H1 (cell line): ENCODE results near the gene ST3GAL2. TPM values are rescaled to one million over a fixed set of nuclear protein-coding genes. Genes with fewer than 3 reads are reported as not detected.

ENCODE experiments used
- CTCF ChIA-PET: fragments of 300-600 bp; sonication (Branson Sonifier 250); formaldehyde crosslinking; loops from one replicate; lab custom pipeline; 2021; ENCODE audit not compliant: partially characterized antibody; lab: Charles Lee
- POLR2A ChIA-PET: fragments of 300-600 bp; sonication (Branson Sonifier 250); formaldehyde crosslinking; loops from one replicate; lab custom pipeline; 2021; ENCODE audit warnings: inconsistent platforms; ENCODE audit not compliant: partially characterized antibody; lab: Charles Lee
- DNase-seq, 2 experiments: peaks; one replicate each; pipeline versions ENCODE4 v3.0.0 to v3.0.0-alpha.2; 2010 to 2022; ENCODE audit warnings: low spot score in 2 of 2, low read depth in 1 of 2, mixed read lengths in 1 of 2
- FAIRE-seq: peaks from 2 replicates; lab custom pipeline; 2011; peaks lifted over from hg19 to GRCh38; lab: Jason Lieb, UNC
- H2AFZ ChIP-seq: 2 replicates; pipeline ENCODE4 v1.8.1; 2012; ENCODE audit warnings: low read length, inconsistent platforms
- H2AK5ac ChIP-seq: 2 replicates; pipeline ENCODE4 v1.6.1; 2013; ENCODE audit warnings: low read depth, low read length
- H2BK120ac ChIP-seq: replicated peaks from 2 replicates; pipeline ENCODE3; 2013; ENCODE audit warnings: low read depth, low read length, inconsistent platforms
- H2BK12ac ChIP-seq: 2 replicates; pipeline ENCODE4 v1.6.1; 2013; ENCODE audit warnings: low read depth, low read length
- H2BK15ac ChIP-seq: 2 replicates; pipeline ENCODE4 v1.6.1; 2013; ENCODE audit warnings: low read length
- H2BK20ac ChIP-seq: 2 replicates; pipeline ENCODE4 v1.6.1; 2013; ENCODE audit warnings: low read length
- H2BK5ac ChIP-seq: 2 replicates; pipeline ENCODE4 v1.6.1; 2013; ENCODE audit warnings: low read depth, low read length
- H3K14ac ChIP-seq: 2 replicates; pipeline ENCODE4 v1.6.1; 2013; ENCODE audit warnings: inconsistent platforms; ENCODE audit not compliant: insufficient read length
- H3K18ac ChIP-seq: 2 replicates; pipeline ENCODE4 v1.6.1; 2013; ENCODE audit warnings: low read length; ENCODE audit errors: extremely low read depth
- H3K23ac ChIP-seq: 2 replicates; pipeline ENCODE4 v1.6.1; 2013; ENCODE audit warnings: inconsistent platforms; ENCODE audit not compliant: insufficient read length
- H3K23me2 ChIP-seq: 2 replicates; pipeline ENCODE4 v1.6.1; 2013; ENCODE audit warnings: low read depth, low read length
- H3K27ac ChIP-seq: 2 replicates; pipeline ENCODE4 v1.6.1; 2011; ENCODE audit warnings: low read depth, low read length, inconsistent platforms
- H3K27me3 ChIP-seq, 4 experiments: replicated peaks in 1 of 4; 1 replicate in 1 of 4; 2 replicates in 3 of 4; pipeline versions ENCODE4 v1.6.1 to v1.8.1; 2011 to 2013; ENCODE audit warnings: low read length in 3 of 4, mild to moderate bottlenecking in 3 of 4, inconsistent platforms in 2 of 4, mixed read lengths in 2 of 4, moderate library complexity in 1 of 4; ENCODE audit not compliant: control insufficient read depth in 3 of 4, insufficient read depth in 3 of 4; ENCODE audit errors: extremely low read depth in 1 of 4
- H3K36me3 ChIP-seq, 4 experiments: 2 replicates each; pipeline versions ENCODE4 v1.6.1 to v1.8.1; 2011 to 2013; ENCODE audit warnings: mild to moderate bottlenecking in 4 of 4, low read length in 3 of 4, moderate library complexity in 2 of 4, control low read depth in 1 of 4, inconsistent platforms in 1 of 4; ENCODE audit not compliant: insufficient read depth in 4 of 4, control insufficient read depth in 2 of 4
- H3K4ac ChIP-seq: replicated peaks from 2 replicates; pipeline ENCODE3; 2013; ENCODE audit warnings: low read length, low read depth, mixed read lengths, inconsistent platforms; ENCODE audit not compliant: insufficient read length
- H3K4me1 ChIP-seq, 4 experiments: replicated peaks in 1 of 4; 1 replicate in 1 of 4; 2 replicates in 3 of 4; pipeline versions ENCODE4 v1.6.1 to v1.8.1; 2011 to 2013; ENCODE audit warnings: low read length in 3 of 4, inconsistent platforms in 2 of 4, mixed read lengths in 1 of 4; ENCODE audit not compliant: insufficient read depth in 4 of 4, control insufficient read depth in 3 of 4
- H3K4me2 ChIP-seq, 2 experiments: 2 replicates each; pipeline versions ENCODE4 v1.6.1 to v1.8.1; 2011 to 2013; ENCODE audit warnings: low read depth in 2 of 2, low read length in 2 of 2, control low read depth in 1 of 2, inconsistent platforms in 1 of 2, mild to moderate bottlenecking in 1 of 2; ENCODE audit not compliant: insufficient read depth in 1 of 2
- H3K4me3 ChIP-seq, 4 experiments: fragments of 200-600, 300-600 bp in 1 of 4; sonication (generic), shearing (Covaris generic), sonication (Bioruptor Twin) in 1 of 4; 2 replicates each; pipeline versions ENCODE4 v1.5.1 to v1.8.1; 2011 to 2016; ENCODE audit warnings: low read length in 4 of 4, low read depth in 3 of 4, control low read depth in 2 of 4, inconsistent platforms in 2 of 4, mild to moderate bottlenecking in 2 of 4, mixed read lengths in 1 of 4, moderate library complexity in 1 of 4; ENCODE audit not compliant: insufficient read depth in 2 of 4; ENCODE audit errors: extremely low read depth in 1 of 4
- H3K56ac ChIP-seq: replicated peaks from 2 replicates; pipeline ENCODE3; 2013; ENCODE audit warnings: low read depth, mild to moderate bottlenecking, mixed read lengths, low read length, inconsistent platforms; ENCODE audit not compliant: insufficient read length
- H3K79me1 ChIP-seq: 2 replicates; pipeline ENCODE4 v1.6.1; 2013; ENCODE audit warnings: low read depth, low read length, control low read depth
- H3K79me2 ChIP-seq, 2 experiments: 2 replicates each; pipeline versions ENCODE4 v1.6.1 to v1.8.1; 2012 to 2013; ENCODE audit warnings: low read length in 2 of 2, mild to moderate bottlenecking in 2 of 2, inconsistent platforms in 1 of 2; ENCODE audit not compliant: insufficient read depth in 2 of 2, control insufficient read depth in 1 of 2
- H3K9ac ChIP-seq, 4 experiments: replicated peaks in 1 of 4; 1 replicate in 1 of 4; 2 replicates in 3 of 4; pipeline versions ENCODE4 v1.6.1 to v1.8.1; 2011 to 2013; ENCODE audit warnings: low read depth in 3 of 4, low read length in 3 of 4, control low read depth in 2 of 4, mild to moderate bottlenecking in 2 of 4, moderate library complexity in 2 of 4, inconsistent platforms in 1 of 4; ENCODE audit errors: extremely low read depth in 1 of 4
- H3K9me3 ChIP-seq, 2 experiments: 2 replicates each; pipeline versions ENCODE4 v1.6.1 to v1.8.1; 2012 to 2013; ENCODE audit warnings: mild to moderate bottlenecking in 2 of 2, moderate library complexity in 2 of 2, control low read depth in 1 of 2, inconsistent platforms in 1 of 2, low read depth in 1 of 2, low read length in 1 of 2, mixed read lengths in 1 of 2; ENCODE audit not compliant: insufficient read depth in 2 of 2
- H4K20me1 ChIP-seq, 2 experiments: replicated peaks in 1 of 2; 2 replicates each; pipeline versions ENCODE3 to v1.8.1; 2011 to 2013; ENCODE audit warnings: inconsistent platforms in 2 of 2, low read length in 2 of 2, mild to moderate bottlenecking in 1 of 2; ENCODE audit not compliant: insufficient read depth in 2 of 2, control insufficient read depth in 1 of 2
- H4K5ac ChIP-seq: 2 replicates; pipeline ENCODE4 v1.6.1; 2013; ENCODE audit warnings: low read length, low read depth, mixed read lengths, inconsistent platforms; ENCODE audit not compliant: insufficient read length
- H4K8ac ChIP-seq: 2 replicates; pipeline ENCODE4 v1.8.0; 2013; ENCODE audit warnings: mild to moderate bottlenecking, moderate library complexity, low read length, inconsistent platforms; ENCODE audit not compliant: insufficient read depth; ENCODE audit errors: extremely low read depth
- H4K91ac ChIP-seq: replicated peaks from 2 replicates; pipeline ENCODE3; 2013; ENCODE audit warnings: low read length, mixed read lengths, inconsistent platforms; ENCODE audit not compliant: insufficient read length
- ATF3 ChIP-seq: IDR thresholded peaks from 2 replicates; pipeline ENCODE4 v1.6.1; 2011; ENCODE audit warnings: low read depth, mild to moderate bottlenecking, low read length; ENCODE audit not compliant: insufficient read depth
- FOSL1 ChIP-seq: IDR thresholded peaks from 2 replicates; pipeline ENCODE4 v1.6.1; 2011; ENCODE audit warnings: mild to moderate bottlenecking, low read depth, low read length, moderate library complexity; ENCODE audit not compliant: insufficient read depth
- HDAC2 ChIP-seq, 2 experiments: fragments of 300-600 bp in 1 of 2; sonication (generic) in 1 of 2; IDR thresholded peaks; 2 replicates each; pipeline ENCODE4 v1.6.1; 2011 to 2012; ENCODE audit warnings: low read depth in 2 of 2, low read length in 2 of 2, mild to moderate bottlenecking in 2 of 2, moderate library complexity in 2 of 2, borderline replicate concordance in 1 of 2, inconsistent platforms in 1 of 2
- HDAC6 ChIP-seq: IDR thresholded peaks from one replicate; pipeline ENCODE4 v1.7.1; 2012; ENCODE audit warnings: low read depth, mild to moderate bottlenecking, inconsistent platforms, low read length, moderate library complexity
- NANOG ChIP-seq: IDR thresholded peaks from 2 replicates; pipeline ENCODE4 v1.6.1; 2011; ENCODE audit warnings: low read length, low read depth, mild to moderate bottlenecking, inconsistent platforms; ENCODE audit not compliant: insufficient read depth, poor library complexity, severe bottlenecking
- NRF1 ChIP-seq: IDR thresholded peaks from 2 replicates; pipeline ENCODE4 v1.6.1; 2011; ENCODE audit warnings: mild to moderate bottlenecking, low read depth, low read length, improper control_type of control experiment
- SIX5 ChIP-seq: IDR thresholded peaks from 2 replicates; pipeline ENCODE4 v1.6.1; 2011; ENCODE audit warnings: mild to moderate bottlenecking, low read depth, low read length
- SP4 ChIP-seq: IDR thresholded peaks from 2 replicates; pipeline ENCODE4 v1.6.1; 2012; ENCODE audit warnings: low read length, inconsistent platforms
- SUZ12 ChIP-seq: fragments of 200-600 bp; sonication (generic); IDR thresholded peaks from 2 replicates; pipeline ENCODE4 v1.6.1; 2012; ENCODE audit warnings: mild to moderate bottlenecking, inconsistent platforms, low read length, moderate library complexity, mixed read lengths
- TCF12 ChIP-seq: IDR thresholded peaks from 2 replicates; pipeline ENCODE4 v1.6.1; 2011; ENCODE audit warnings: low read depth, mild to moderate bottlenecking, low read length
- WGBS, 2 experiments: shearing (Covaris generic) in 1 of 2; methylation state at CpG; one replicate each; pipeline versions ENCODE4 v1.1.6 to v1.1.7; 2013 to 2015; ENCODE audit warnings: low lambda C conversion rate in 2 of 2, mixed read lengths in 2 of 2, inconsistent platforms in 1 of 2, low coverage in 1 of 2, missing lambda C conversion rate in 1 of 2; ENCODE audit not compliant: insufficient replicate concordance in 2 of 2, insufficient coverage in 1 of 2, insufficient read length in 1 of 2; ENCODE audit errors: extremely low coverage in 1 of 2, missing lambda C conversion rate in 1 of 2; 5-methylcytosine and 5-hydroxymethylcytosine counted together
- polyA plus RNA-seq, 7 experiments: library from polyadenylated mRNA; depleted of rRNA in 3 of 7; stranded (reverse) in 5 of 7; unstranded in 2 of 7; fragments of >200 nt in 5 of 7; fragments of 200-250 nt in 2 of 7; gene quantifications; 1 replicate in 5 of 7; 2 replicates in 1 of 7; 4 replicates in 1 of 7; pipeline versions ENCODE4 v1.2.1 to v1.2.3, GENCODE V29; 2011 to 2013; ENCODE audit warnings: missing spikeins in 2 of 7, mixed read lengths in 2 of 7
- total RNA-seq: library from RNA; stranded (reverse); fragmentation: NEBNext Ultra II Directional; extraction: Animal tissue kit (Norgen Biotek cat#: 25700); gene quantifications from 2 replicates; pipeline ENCODE4 v1.2.1, GENCODE V29; 2021

The ST3GAL2 gene
- total and polyA plus RNA-seq, 2 of the 8 experiments (the other 6 are each of a cell fraction or from before 2014, with no cell fraction given): 14.4 to 39.7 TPM

GRCh38 chr16:70380248-70380918, 58.5 kb downstream of the ST3GAL2 start:
- 1% methylated on average over 31 of the region's 31 CpGs; no CpG with 5 or more reads in 1 of the 2 experiments for WGBS, 2 experiments
- Histone ChIP-seq H3K4me2 (peak overlapping the region; percentile 86 to 94), H4K91ac (peak overlapping the region; percentile 85), H3K18ac (peak overlapping the region; percentile 87), H2AK5ac (no peak overlapping the region; the same call in 1 of the 2 replicates), H4K20me1 (no peaks in the 10 kb centered on the region), H3K23me2 (peaks cover 12% of the 10 kb centered on the region; the same call in 1 of the 2 replicates), H3K56ac (peak overlapping the region; percentile 96), H3K4ac (peak overlapping the region; percentile 96), H3K27me3 (no peaks in the 10 kb centered on the region), H3K27ac (peak overlapping the region; percentile 79; the same call in 1 of the 2 replicates), H2BK120ac (no peak overlapping the region), H3K4me1 (peaks cover 0 to 3% (median 0%) of the 10 kb centered on the region in 4 experiments; a peak in 2 of 7 replicates), H2BK12ac (no peak overlapping the region), H2BK20ac (no peak overlapping the region), H3K9me3 (no peaks in the 10 kb centered on the region), H3K79me1 (no peaks in the 10 kb centered on the region), H3K4me3 (peak overlapping the region; percentile 75 to 94 (median 86)), H4K5ac (peak overlapping the region; percentile 60), H2BK5ac (peak overlapping the region; percentile 89), H3K79me2 (peaks cover 0 to 13% of the 10 kb centered on the region in 2 experiments; a peak in 2 of 4 replicates), H3K9ac (peak overlapping the region; percentile 71 to 82 (median 76)), H3K23ac (no peak overlapping the region), H2AFZ (no peak overlapping the region), H3K36me3 (peaks cover 0 to 18% (median 3%) of the 10 kb centered on the region in 4 experiments; a peak in 5 of 8 replicates), H3K14ac (no peak overlapping the region), H2BK15ac (no peak overlapping the region), H4K8ac (peak overlapping the region; percentile 62; the same call in 1 of the 2 replicates)
- ChIA-PET POLR2A (interaction anchor here (0.5 to 5.1 kb wide), 53 partner anchors 8 to 352 kb away, joined by 3 to 37 read pairs (median 4); partner anchors contain the start of genes AARS1, COG4, DDX19A and EXOSC6), CTCF (interaction anchor here (0.6 to 13.5 kb wide), 17 partner anchors 10 to 274 kb away, joined by 3 to 117 read pairs (median 3); no protein-coding TSS in a partner anchor)
- FAIRE-seq: no peak
- peak in 1 of 2 experiments; percentile 79 for DNase-seq
- TF ChIP-seq ATF3 (no peak), SIX5 (no peak), HDAC6 (no peak), FOSL1 (no peak), TCF12 (no peak), NANOG (no peak), SP4 (no peak), NRF1 (no peak), HDAC2 (IDR thresholded peaks at IDR 0.05; ENCODE audit: borderline replicate concordance in 1 of 2, low read depth in 2 of 2, low read length in 2 of 2) (peak in 1 of 2 experiments; percentile 65; a peak in 1 of 4 replicates), SUZ12 (no peak)
